Gastrocnemius medialis (tissue), 4 donors: Measurements from ENCODE around the gene LENEP.

ENCODE experiments used
- POLR2A ChIP-seq, 2 donors: fragments of 450-650 bp; IDR thresholded peaks; one replicate each; pipeline ENCODE4 v1.6.1; 2017; ENCODE audit warnings: antibody characterized with exemption in 2 of 2, mild to moderate bottlenecking in 2 of 2, moderate library complexity in 2 of 2
- TF ChIP-seq, protein P1 (sequence below), 5 experiments: fragments of 450-650 bp in 3 of 5; fragments of 200-600 bp in 2 of 5; sonication (generic) in 2 of 5; IDR thresholded peaks in 4 of 5; conservative IDR thresholded peaks in 1 of 5; 1 replicate in 4 of 5; 2 replicates in 1 of 5; pipeline ENCODE4 v1.5.1; 2016 to 2019; ENCODE audit warnings: antibody characterized with exemption in 5 of 5, mild to moderate bottlenecking in 3 of 5, moderate library complexity in 3 of 5

DNA sequence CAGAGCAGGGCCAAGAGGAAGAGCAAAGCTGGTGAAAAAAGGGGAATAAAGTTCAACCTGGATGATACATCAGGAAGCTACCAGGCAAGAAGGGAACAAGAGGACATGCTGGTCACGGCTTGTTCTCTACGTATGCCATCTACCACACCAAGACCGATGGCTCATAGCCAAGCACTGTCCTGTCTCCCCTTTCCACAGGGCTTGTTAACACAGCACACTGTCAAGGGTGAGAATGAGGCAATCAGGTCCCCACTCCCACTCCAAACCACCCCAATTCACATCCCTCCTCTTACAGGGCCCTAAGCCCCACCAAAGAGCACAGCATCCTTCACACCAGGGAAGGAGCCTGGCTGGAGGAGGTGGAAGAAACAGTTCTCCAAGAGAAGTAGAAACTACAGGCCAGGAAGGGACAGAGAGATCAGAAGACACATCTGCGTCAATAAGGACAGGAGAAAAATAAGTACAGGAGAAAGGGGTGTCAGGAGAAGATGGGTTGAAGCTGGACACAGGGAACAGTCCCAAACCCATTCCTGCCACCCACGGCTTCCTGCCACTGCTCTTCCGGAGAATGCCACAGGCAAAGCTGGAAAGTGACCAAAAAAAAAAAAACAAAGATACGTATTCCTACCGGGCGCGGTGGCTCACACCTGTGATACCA lies 21.9 kb upstream of the LENEP start:
- TF ChIP-seq, protein P1, sequence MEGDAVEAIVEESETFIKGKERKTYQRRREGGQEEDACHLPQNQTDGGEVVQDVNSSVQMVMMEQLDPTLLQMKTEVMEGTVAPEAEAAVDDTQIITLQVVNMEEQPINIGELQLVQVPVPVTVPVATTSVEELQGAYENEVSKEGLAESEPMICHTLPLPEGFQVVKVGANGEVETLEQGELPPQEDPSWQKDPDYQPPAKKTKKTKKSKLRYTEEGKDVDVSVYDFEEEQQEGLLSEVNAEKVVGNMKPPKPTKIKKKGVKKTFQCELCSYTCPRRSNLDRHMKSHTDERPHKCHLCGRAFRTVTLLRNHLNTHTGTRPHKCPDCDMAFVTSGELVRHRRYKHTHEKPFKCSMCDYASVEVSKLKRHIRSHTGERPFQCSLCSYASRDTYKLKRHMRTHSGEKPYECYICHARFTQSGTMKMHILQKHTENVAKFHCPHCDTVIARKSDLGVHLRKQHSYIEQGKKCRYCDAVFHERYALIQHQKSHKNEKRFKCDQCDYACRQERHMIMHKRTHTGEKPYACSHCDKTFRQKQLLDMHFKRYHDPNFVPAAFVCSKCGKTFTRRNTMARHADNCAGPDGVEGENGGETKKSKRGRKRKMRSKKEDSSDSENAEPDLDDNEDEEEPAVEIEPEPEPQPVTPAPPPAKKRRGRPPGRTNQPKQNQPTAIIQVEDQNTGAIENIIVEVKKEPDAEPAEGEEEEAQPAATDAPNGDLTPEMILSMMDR (IDR thresholded peaks at IDR 0.05 in 4 of 5, conservative IDR thresholded peaks at IDR 0.05 in 1 of 5): no peak
- no peak for TF ChIP-seq POLR2A (IDR thresholded peaks at IDR 0.05)
